Fibroblast of villous mesenchyme (primary cell): ENCODE results near the gene CRAT. TPM values are rescaled to one million over a fixed set of nuclear protein-coding genes. Genes with fewer than 3 reads are reported as not detected.

Experiments
- DNase-seq: peaks from one replicate; pipeline ENCODE4 v3.0.0-alpha.2; 2010; ENCODE audit warnings: low read depth
- H3K4me3 ChIP-seq: 2 replicates; pipeline ENCODE4 v1.5.1; 2011; ENCODE audit warnings: low read depth, mild to moderate bottlenecking, low read length
- total RNA-seq: library from RNA; depleted of rRNA; stranded (reverse); fragments of >200 nt; gene quantifications from 2 replicates; pipeline ENCODE4 v1.2.3, GENCODE V29; 2012
- TF ChIP-seq, protein P1 (sequence below): IDR thresholded peaks from 2 replicates; pipeline ENCODE4 v1.5.1; 2012; ENCODE audit warnings: low read depth, mild to moderate bottlenecking, low read length; ENCODE audit not compliant: insufficient read depth

The CRAT gene
- total RNA-seq, 1 donor = 33.2 TPM

DNA sequence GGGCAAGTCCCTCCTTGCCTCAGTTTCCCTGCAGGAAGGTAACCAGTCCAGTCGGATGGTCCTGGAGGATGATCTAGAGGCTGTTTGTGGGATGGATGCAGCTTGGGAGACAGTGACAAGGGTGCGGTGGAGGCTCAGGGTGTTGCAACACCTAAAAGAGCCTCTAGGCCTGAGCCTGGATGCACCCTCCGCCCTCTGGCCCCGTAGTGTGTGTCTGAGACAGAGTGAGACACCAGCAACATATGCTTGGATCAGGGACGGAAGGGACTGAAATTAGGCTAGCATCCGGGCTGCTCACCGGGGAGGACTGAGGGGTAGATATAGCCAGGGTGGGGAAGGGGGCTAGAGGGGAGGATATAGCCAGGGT lies 1.1 kb downstream of the CRAT start:
- TF ChIP-seq, protein P1, sequence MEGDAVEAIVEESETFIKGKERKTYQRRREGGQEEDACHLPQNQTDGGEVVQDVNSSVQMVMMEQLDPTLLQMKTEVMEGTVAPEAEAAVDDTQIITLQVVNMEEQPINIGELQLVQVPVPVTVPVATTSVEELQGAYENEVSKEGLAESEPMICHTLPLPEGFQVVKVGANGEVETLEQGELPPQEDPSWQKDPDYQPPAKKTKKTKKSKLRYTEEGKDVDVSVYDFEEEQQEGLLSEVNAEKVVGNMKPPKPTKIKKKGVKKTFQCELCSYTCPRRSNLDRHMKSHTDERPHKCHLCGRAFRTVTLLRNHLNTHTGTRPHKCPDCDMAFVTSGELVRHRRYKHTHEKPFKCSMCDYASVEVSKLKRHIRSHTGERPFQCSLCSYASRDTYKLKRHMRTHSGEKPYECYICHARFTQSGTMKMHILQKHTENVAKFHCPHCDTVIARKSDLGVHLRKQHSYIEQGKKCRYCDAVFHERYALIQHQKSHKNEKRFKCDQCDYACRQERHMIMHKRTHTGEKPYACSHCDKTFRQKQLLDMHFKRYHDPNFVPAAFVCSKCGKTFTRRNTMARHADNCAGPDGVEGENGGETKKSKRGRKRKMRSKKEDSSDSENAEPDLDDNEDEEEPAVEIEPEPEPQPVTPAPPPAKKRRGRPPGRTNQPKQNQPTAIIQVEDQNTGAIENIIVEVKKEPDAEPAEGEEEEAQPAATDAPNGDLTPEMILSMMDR = no peak
- DNase-seq = peak; percentile 61
- peak overlapping the region; percentile 85 for H3K4me3 ChIP-seq

DNA sequence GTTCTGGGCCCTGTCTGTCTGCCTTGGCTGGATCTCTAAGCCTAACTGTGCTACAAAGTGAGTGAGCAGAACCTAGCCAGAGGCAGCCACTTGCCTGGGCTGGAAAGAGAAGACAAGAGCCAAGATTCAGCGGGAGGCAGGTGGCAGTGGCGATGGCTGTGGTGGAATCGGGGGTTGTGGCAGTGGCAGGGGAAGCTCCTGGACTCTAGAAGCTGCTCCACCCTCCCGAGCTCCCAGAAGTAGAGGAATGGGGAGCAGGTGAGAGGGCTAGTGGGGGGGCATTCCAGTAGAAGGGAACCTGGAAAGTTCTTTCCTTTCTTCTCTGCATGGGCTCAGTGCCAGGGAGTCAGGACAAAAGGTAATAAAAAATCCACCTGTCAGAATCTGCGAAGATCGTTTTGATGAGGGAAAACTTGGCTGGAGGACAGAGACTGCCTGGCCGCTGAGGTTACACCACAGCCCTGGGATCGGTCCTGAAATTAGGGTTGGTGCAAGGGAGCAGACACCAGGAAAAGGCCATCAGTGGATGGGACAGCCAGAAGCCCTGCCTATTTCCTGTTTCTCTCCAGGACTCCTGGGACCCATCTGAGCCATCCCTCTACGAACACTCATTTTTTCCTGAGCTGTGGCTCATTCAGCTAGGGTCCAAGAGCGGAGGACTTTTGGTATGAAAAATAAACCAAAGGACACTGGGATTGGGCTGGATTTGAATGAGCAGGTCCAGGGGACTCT lies 1.6 kb downstream of the CRAT start:
- DNase-seq = no peak
- TF ChIP-seq, protein P1 = no peak
- peak overlapping the region; percentile 85 for H3K4me3 ChIP-seq

DNA sequence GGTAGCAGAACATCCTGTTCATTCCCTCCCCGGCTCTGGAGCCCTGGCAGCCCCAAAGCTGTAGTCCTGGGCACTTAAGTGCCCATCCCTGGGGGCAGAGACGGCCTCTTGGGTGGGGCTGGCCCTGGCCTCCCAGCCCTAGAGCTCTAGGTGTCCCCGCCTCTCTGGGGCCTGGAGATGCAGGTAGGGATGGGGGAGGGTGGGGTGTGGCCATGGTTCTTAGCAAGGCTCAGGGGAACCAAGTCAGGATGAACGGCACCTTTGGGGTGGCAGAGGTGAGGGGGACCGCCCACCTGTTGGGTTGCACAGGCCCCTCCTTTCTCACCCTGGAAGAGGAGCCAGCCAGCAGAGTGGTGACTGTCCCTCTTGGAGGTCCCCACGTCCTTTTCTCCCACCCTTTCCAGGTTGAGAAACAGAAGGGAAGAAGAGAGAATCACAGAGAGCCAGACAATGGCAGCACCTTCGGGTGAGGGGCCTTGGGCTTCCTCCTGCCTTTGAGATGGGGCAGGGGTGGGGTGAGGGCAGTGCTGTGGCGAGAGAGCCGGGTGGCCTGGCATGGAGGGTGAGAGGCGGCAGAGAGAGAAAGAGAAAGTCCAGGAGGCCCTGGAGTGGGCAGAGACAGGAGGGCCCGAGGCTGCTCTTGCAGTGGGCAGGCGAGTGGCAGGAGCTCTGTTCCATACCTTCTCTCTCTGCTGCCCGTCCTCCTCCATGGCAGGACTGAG lies 2.3 kb downstream of the CRAT start:
- H3K4me3 ChIP-seq = no peak overlapping the region
- no peak for DNase-seq
- TF ChIP-seq, protein P1 = no peak

DNA sequence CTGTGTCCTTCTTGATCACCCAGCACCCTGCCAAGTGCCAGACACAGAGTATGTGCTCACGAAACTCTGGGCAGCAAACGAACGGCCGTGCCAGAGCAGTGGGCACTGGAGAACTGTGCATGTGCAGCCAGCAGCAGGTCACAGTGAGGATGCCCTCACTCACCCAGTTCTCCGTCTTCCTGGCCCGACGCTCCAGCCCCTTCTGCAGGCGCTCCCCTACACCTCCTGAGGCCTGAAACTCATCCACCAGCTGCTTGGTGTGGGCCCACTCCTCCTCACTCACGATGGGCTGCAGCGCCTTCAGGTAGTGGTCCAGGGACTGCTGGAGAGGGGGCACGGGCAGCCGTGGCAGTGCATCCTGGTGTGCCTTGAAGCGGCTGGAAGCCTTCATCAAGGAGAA lies 2.9 kb downstream of the CRAT start:
- DNase-seq = no peak
- no peak overlapping the region for H3K4me3 ChIP-seq
- TF ChIP-seq, protein P1 = no peak

DNA sequence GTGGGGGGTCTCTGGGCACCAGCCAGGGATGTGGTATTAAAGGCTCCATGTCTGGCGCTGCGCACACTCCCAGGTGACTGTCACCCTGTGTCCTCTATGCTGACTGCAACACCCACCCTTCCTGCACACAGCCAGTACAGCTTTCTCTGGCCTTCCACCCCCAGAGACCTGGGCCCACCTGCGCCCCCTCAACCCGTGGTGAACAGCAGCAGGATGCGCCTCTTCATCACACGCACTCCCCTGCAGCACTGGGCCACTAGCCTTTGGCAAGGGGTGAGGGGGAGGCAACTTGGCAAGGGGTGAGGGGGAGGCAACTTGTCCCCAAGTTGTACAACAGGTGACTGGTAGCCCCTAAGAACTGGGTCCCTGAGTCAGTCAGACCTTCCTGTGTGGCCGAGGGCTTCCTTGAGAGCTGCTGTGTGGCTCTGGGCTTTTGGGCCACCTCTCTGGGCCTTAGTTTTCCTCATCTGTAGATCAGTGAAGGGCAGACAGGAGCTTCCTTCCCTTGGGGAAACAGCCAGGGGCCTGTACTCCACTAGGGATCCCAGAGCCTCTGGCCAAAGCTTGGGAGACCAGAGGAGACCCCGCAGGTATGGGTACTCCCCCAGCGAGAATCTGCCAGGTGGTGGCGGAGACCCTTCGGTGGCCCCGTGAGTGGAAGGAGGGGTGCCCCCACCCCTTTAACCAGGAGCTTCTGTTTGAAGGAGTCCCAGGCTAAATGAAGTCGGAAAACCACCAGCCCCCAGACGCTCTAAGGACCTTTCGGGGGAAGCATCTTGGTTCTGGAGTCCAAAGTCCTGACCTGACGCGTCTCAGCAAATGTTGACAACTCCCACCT lies 4.5 kb downstream of the CRAT start:
- TF ChIP-seq, protein P1 = no peak
- DNase-seq = no peak

DNA sequence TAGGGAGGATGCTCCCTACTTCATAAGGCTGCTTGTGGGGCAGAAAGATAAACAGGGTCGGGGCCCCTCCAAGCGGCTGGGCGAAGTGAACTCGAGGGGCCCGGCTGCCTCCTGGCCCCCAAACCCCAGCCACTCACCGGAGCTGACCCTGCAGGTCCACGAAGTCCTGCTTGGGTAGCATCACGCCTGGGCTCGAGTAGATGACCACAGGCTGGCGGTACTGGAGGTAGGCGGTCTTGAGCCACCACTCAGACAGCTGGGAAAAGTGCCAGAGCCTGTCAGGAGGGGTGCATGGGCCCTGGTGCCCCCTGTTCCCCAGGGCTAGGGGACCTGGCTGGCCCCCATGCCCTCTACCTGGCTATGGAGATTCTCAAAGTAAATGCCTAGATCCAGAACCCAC lies 6.5 kb downstream of the CRAT start:
- DNase-seq = no peak
- TF ChIP-seq, protein P1 = no peak
- H3K4me3 ChIP-seq = no peak overlapping the region

More for the DNA sequence above, 4.5 kb downstream of the CRAT start:
- H3K4me3 ChIP-seq = no peak overlapping the region
